Measurements from ENCODE around the gene CPZ.

CPZ gene

GRCh38 chr4:8592366-8593263, at the start of gene CPZ:
Gene CPZ (plus strand): TSS chr4:8592765. CDS start chr4:8592834, 69 bp downstream.
- DNase-seq = no peak

DNA sequence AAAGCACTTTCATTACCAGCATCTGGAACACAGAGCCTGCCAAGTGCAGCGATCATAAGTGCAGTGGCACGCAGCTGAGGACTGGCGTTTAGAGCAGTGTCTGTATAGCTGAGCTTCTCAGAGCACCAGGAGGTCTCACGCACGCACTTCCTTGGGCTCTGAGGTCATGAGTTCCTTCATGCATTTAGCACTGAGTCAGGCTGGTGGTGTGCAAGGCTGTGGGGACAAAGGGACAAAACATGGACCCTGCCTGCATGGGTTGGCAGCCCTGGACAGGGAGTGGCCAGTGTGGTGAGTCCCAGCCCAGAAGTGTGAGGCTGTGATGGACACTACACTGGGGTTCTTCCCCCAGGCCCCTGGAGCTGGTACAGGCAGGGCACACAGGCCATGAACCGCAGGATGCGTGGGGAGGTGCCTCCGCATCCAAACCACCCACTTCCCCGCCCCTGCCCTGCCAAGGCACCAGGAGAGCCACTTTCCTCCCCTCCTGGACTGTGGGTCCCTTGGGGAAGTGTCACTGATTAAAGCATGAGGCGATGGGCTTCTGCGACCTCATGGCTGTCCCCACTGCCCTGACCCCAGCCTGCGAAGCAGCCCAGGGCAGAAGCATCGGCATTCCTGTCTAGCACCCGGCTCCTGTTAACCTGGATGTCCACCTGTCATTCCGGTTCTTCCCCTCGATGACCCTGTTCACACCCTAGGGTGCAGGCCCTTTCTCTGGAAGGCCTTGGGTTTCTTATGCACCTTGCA, 49.6 kb upstream of the CPZ start:
- no peak for DNase-seq

- DNase-seq = no peak
These were observed 48.9 kb upstream of the CPZ start for GRCh38 chr4:8543623-8544022.

- DNase-seq = no peak
These were observed 48.3 kb upstream of the CPZ start for GRCh38 chr4:8544282-8544681.

DNA sequence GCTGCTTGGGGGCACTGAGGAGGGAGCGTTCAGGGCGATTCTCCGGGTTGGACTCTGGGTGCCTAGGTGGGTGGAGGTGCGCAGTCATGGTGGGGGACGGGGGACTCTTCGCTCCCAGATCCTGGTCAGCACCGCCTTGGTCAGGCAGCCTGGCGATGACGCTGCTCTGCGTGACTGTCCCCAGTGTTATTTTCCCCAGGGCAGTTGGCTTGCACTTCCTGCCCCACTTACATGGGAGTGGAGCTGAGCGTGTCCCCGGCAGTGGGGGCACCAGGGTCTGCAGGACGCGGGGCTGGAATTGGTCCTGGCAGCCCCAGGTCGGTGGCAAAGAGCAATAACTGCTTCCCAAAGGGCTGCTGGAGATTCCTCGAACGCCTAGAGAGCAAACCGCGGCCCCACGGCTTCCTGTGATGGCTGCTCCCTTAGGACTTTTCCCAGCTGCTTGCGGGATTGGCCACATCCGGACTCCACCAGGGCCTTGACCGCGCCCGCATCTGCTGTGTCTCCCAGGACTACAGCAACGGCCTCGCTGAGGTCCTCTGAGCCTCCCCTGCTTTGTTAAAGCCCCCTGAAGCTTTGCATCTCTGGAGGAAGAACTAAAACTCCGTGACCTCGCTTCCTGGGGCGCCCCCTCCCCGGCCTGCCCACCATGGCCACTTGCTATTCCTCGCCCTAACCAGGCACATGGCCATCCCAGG, 47.7 kb upstream of the CPZ start:
- DNase-seq = no peak

DNA sequence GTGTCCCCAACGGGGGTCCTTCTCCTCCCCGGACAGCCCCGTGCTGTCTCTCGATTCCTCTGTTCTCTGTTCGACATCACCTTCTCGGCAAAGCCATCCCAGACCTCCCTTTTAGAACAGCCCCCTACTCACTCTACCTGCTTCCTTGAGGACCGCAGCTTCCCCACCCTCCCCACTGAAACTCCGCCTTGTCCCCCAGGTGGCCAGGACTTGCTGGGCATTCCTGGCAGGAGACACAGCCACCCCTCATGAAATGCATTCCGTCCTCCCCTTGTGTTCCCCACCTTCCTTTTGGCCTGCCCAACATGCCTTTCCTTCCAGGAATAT, 47.2 kb upstream of the CPZ start:
- DNase-seq = no peak

- DNase-seq = no peak
These were observed 45.8 kb upstream of the CPZ start for GRCh38 chr4:8546766-8547107.

DNA sequence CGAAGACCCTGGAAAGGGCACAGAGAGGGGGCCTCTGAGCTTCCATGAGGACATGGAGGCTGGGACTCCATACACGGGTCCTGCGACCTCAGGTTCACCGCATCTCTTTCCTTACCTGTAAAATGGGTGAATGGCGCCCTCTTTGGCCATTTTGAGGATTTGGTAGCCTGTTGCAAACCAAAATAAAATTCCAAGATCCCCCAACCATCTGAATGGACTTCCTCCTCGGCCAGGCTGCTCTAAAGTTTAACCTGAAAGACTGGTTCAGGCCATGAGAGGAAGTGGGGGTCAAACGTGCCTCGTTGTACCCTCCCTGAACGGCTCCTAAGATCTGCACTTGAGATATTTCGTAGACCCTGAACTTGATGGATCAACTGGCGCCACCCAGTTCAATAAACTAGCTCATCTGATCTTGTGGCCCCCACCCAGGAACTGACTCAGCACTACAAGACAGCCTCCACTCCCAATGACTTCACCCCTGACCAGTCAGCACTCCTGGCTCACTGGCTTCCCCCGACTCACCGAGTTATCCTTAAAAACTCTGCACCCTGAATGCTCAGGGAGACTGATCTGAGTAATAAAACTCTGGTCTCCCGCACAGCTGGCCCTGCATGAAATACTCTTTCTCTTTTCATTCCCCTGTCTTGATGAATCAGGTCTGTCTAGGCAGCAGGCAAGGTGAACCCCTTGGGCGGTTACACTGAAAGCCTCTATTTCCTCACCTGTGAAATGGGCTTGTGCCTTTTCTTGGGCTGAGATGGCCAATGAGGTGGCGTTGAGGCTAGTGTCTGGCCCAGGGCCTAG, 45.3 kb upstream of the CPZ start:
- DNase-seq = no peak

- no peak for DNase-seq
These were observed 44.4 kb upstream of the CPZ start for GRCh38 chr4:8547912-8548730.

DNA sequence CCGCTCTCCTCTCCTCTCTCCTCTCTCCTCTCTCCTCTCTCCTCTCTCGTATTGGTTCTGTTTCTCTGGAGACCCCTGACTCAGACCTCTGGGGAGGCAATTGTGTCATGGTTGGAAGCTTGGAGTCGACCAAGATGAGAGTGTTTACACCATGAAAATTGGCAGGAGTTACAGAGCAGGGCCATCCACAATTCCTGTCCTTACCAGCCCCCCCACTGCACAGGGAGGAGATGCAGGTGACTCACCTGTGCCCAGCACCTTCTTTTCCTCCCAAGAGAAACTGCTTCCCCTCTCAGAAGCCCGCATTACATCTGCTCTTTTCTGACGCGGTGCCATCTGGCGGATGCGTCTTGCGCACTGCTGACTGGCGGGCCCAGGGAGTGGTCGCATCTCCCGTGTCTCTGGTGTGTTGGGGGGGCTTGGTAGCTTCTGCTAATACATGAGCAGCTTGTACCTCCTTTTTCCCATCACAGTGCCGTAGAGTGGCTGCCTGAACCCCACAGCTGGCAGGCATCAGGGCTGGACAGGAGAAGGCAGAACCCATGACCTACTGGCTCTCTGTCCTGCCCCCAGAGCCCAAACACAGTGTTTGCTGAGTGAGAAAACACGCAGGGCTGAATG, 43.7 kb upstream of the CPZ start:
- DNase-seq = no peak

- no peak for DNase-seq
These were observed 43.1 kb upstream of the CPZ start for GRCh38 chr4:8549352-8549931.

DNA sequence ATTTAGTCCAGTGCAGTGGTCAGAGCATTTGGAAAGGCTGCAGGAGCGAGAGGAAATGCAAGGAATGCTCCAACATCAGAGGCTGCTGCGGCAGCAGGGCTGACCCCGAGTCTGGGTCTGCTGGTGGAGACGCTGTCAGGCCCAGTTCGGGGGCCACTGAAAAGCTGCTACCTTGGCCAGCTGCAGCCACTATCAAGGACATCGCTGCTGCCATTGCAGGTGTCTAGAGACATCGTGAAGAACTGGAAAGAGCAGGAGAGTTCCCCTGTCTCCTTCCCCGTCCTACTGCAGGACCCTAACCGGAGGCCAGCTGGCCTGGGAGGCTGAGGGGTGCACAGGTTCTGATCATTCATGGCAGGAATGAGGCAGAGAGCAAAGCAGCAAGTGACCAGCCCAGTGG, 41.9 kb upstream of the CPZ start:
- DNase-seq = no peak

DNA sequence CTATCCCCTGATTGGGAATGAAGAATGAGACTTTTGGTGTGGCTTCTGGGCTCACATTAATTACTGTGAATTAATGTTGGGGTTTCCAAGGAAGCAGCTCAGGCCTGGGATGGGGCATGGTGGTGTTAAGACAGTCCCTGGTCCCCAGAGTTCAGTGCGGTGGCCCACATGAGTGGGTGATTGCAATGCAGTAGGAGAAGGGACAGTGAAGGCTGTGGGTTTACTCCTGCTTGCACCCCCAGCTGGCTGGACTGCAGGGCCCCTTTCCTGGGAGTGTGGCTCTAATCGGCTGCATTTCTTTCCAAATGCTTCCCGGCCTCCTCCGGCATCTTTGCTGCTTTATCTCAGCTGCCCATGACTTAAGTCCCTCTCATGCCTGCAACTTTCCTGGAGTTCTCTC, 40.5 kb upstream of the CPZ start:
- DNase-seq = no peak

GRCh38 chr4:8552581-8553205, 39.9 kb upstream of the CPZ start:
- no peak for DNase-seq

- no peak for DNase-seq
These were observed 39.3 kb upstream of the CPZ start for GRCh38 chr4:8553216-8553615.

- DNase-seq = no peak
These were observed 38.6 kb upstream of the CPZ start for GRCh38 chr4:8553991-8554405.

DNA sequence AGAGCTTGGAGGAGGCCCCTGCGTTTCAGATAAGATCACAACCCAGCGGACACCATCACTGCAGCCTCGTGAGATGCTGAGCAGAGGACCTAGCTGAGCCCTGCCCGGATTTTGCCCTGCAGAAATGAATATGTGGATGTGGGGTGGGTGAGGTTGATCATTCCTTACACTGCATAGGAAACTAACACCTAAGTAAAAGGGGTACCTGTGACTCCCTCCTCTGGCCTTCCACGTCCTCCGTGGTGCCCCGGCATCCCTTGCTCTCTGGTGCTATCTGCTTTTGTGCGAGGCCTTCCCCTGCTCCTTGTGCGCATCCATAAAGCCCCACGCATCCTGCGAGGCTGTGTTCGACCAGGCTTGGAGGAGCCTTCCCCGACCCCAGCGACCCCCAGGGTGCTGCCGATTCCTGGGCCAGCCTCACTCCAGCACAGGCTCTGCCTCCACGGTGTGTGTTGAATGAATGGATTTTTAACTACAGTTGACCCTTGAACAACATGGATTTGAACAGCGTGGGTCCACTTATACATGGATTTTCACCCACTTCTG, 37.9 kb upstream of the CPZ start:
- DNase-seq = no peak

DNA sequence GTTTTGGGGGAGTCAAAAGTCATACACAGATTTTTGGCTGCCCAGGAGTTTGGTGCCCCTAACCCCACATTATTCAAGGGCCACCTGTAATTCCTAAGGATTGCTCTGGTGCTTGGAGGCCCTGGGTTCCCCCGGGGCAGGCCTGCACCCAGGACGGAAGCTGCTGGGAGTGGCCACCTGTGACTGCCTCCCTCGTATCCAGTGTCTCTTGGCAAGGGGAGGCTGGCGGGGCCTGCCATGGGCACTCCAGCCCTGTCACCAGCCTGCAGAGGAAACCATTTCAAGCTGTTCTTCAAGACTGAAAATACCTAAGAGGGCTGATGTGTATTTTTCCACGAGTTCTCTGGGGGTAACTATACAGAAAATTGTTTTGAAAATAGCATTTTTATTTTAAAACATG, 36.8 kb upstream of the CPZ start:
- no peak for DNase-seq

- no peak for DNase-seq
These were observed 36.0 kb upstream of the CPZ start for GRCh38 chr4:8556341-8557150.
